Measurements from ENCODE around the gene SLC36A4.
"Not testable (repeated sequence)": the region's sequence is repeated elsewhere in the genome, so short reads cannot be mapped to it uniquely, and the experiment has no call there.

Gene SLC36A4

GRCh38 chr11:93123351-93123898 is 74.4 kb downstream of the SLC36A4 start:
- H3K27ac Mint-ChIP-seq = no peak overlapping the region
- peaks cover 29% of the 10 kb centered on the region for H3K27me3 Mint-ChIP-seq (ENCODE audit: low read depth)
- DNase-seq (ENCODE audit: low spot score) = no peak
- no peaks in the 10 kb centered on the region for H3K36me3 Mint-ChIP-seq (ENCODE audit: low read depth)
- H3K9me3 Mint-ChIP-seq = no peaks in the 10 kb centered on the region
- H3K4me3 Mint-ChIP-seq = no peak overlapping the region
- no peaks in the 10 kb centered on the region for H3K4me1 Mint-ChIP-seq (ENCODE audit: low read depth)

- Mint-ChIP-seq H3K27me3 (ENCODE audit: low read depth) (peaks cover 30% of the 10 kb centered on the region), H3K4me3 (no peak overlapping the region), H3K9me3 (no peaks in the 10 kb centered on the region), H3K36me3 (ENCODE audit: low read depth) (no peaks in the 10 kb centered on the region), H3K27ac (no peak overlapping the region), H3K4me1 (ENCODE audit: low read depth) (no peaks in the 10 kb centered on the region)
- DNase-seq (ENCODE audit: low spot score) = no peak
Observed at GRCh38 chr11:93122535-93123235, 75.1 kb downstream of the SLC36A4 start.

- Mint-ChIP-seq H3K4me3 (no peak overlapping the region), H3K9me3 (no peaks in the 10 kb centered on the region), H3K27ac (no peak overlapping the region), H3K36me3 (ENCODE audit: low read depth) (no peaks in the 10 kb centered on the region), H3K4me1 (ENCODE audit: low read depth) (no peaks in the 10 kb centered on the region), H3K27me3 (ENCODE audit: low read depth) (peaks cover 28% of the 10 kb centered on the region)
- no peak for DNase-seq (ENCODE audit: low spot score)
Observed at GRCh38 chr11:93118276-93118675, 79.5 kb downstream of the SLC36A4 start.

- H3K36me3 Mint-ChIP-seq (ENCODE audit: low read depth) = no peaks in the 10 kb centered on the region
- peaks cover 28% of the 10 kb centered on the region for H3K27me3 Mint-ChIP-seq (ENCODE audit: low read depth)
- H3K9me3 Mint-ChIP-seq = no peaks in the 10 kb centered on the region
Observed at GRCh38 chr11:93117565-93117964, 80.2 kb downstream of the SLC36A4 start.

DNA sequence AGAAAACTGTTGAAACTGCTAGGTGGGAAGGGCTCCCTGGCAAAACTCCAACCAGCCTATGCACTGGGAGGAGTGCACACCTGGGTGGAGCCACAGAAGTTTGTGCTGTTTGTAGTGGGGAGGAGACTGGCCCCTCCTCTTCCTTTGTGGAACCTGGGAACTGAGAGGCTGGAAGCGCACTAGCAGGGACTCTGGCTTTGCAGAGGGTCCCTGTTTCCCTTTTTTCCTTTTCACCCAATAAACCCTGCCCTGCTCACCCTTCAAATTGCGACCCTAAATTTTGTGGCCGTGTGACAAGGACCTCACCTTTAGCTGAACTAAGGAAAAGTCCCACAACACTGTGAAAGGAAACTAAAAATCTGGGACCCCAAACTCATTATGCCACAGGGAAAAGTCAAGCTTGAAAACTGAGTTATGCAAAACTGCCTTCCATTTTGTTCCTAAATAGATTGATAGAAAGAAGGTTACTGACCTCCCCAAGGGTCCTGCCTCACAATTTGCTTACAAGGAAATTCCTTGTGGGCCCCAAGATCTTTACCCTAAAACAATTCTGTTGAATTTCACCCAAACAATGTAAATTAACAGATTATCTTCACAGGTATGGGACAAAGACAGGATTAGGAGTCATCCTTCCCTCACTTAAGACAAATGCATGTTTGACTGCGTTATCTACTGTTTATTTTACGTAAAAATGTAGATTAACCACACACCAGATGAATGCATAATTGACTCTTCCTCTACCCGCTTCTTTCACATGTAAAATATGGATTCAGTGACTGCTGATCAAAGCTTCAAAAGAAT is 81.0 kb downstream of the SLC36A4 start:
- H3K4me3 Mint-ChIP-seq = no peak overlapping the region
- no peak for DNase-seq (ENCODE audit: low spot score)
- H3K27me3 Mint-ChIP-seq (ENCODE audit: low read depth) = peaks cover 28% of the 10 kb centered on the region
- no peaks in the 10 kb centered on the region for H3K4me1 Mint-ChIP-seq (ENCODE audit: low read depth)
- no peaks in the 10 kb centered on the region for H3K9me3 Mint-ChIP-seq
- H3K27ac Mint-ChIP-seq = no peak overlapping the region
- H3K36me3 Mint-ChIP-seq (ENCODE audit: low read depth) = no peaks in the 10 kb centered on the region

More at GRCh38 chr11:93117565-93117964, 80.2 kb downstream of the SLC36A4 start:
- no peak for DNase-seq (ENCODE audit: low spot score)
- Mint-ChIP-seq H3K4me1 (ENCODE audit: low read depth) (no peaks in the 10 kb centered on the region), H3K4me3 (no peak overlapping the region), H3K27ac (no peak overlapping the region)

- Mint-ChIP-seq H3K27ac (no peak overlapping the region), H3K4me1 (ENCODE audit: low read depth) (peaks cover 6% of the 10 kb centered on the region), H3K4me3 (no peak overlapping the region), H3K27me3 (ENCODE audit: low read depth) (peaks cover 34% of the 10 kb centered on the region), H3K36me3 (ENCODE audit: low read depth) (no peaks in the 10 kb centered on the region), H3K9me3 (no peaks in the 10 kb centered on the region)
- no peak for DNase-seq (ENCODE audit: low spot score)
Observed at GRCh38 chr11:93114304-93114703, 83.5 kb downstream of the SLC36A4 start.

DNA sequence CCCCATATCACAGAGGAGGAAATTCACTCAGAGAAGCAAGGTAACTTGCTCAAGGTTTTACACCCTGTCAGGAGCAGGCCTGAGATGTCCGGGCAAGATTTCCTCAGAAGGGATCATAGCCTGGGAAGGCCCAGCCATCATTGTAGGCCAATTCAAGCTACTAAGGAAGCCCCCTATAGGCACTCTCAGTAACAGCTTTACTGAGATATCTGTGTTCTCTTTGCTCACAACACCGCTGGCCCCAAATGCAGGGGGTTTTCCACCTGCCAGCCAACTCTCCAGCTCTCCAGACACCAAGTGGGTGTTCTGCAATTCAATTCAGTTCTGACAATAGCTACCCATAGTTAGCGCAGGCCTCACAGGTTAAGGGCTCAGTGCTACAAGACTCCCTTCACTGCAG is 84.0 kb downstream of the SLC36A4 start:
- no peak for DNase-seq (ENCODE audit: low spot score)
- Mint-ChIP-seq H3K36me3 (ENCODE audit: low read depth) (no peaks in the 10 kb centered on the region), H3K4me1 (ENCODE audit: low read depth) (peaks cover 8% of the 10 kb centered on the region), H3K4me3 (no peak overlapping the region), H3K9me3 (no peaks in the 10 kb centered on the region), H3K27ac (no peak overlapping the region), H3K27me3 (ENCODE audit: low read depth) (peaks cover 32% of the 10 kb centered on the region)

DNA sequence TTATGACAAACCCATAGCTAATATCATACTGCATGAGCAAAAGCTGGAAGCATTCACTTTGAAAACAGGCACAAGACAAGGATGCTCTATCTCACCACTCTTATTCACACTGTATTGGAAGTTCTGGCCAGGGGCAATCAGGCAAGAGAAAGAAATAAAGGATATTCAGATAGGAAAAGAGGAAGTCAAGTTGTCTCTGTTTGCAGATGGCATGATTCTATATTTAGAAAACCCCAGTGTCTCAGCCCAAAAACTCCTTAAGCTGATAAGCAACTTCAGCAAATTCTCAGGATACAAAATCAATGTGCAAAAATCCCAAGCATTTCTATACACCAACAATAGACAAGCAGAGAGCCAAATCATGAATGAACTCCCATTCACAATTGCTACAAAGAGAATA is 86.6 kb downstream of the SLC36A4 start:
- H3K4me3 Mint-ChIP-seq; H3K9me3 Mint-ChIP-seq; H3K36me3 Mint-ChIP-seq (ENCODE audit: low read depth); DNase-seq (ENCODE audit: low spot score); H3K4me1 Mint-ChIP-seq (ENCODE audit: low read depth); H3K27ac Mint-ChIP-seq: not testable (repeated sequence)
- peaks cover 19% of the 10 kb centered on the region for H3K27me3 Mint-ChIP-seq (ENCODE audit: low read depth)

- no peak overlapping the region for H3K4me3 Mint-ChIP-seq
- H3K4me1 Mint-ChIP-seq (ENCODE audit: low read depth) = no peaks in the 10 kb centered on the region
- H3K9me3 Mint-ChIP-seq = peaks cover 11% of the 10 kb centered on the region
- no peak overlapping the region for H3K27ac Mint-ChIP-seq
- H3K27me3 Mint-ChIP-seq (ENCODE audit: low read depth) = no peaks in the 10 kb centered on the region
- no peak for DNase-seq (ENCODE audit: low spot score)
- H3K36me3 Mint-ChIP-seq (ENCODE audit: low read depth) = no peaks in the 10 kb centered on the region
Observed at GRCh38 chr11:93100211-93100610, 97.6 kb downstream of the SLC36A4 start.

DNA sequence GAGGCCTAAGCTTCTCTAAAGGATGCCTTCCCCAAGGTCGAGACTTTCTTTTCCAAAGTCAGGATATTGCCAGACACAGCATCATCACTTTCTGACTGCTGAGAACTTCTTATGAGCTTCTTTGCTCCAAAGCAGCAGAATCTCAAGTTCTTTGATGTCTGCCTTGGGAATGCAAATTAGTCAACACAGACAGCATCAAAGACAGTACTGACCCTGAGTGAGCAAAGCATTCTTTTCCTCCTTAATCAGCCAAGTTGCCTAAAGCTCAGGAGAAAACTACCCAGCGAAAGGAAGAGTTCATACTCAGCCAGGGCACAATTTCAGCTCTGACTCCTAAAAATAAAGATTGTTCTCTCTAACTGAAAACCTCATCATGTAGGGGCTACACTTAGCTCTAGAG is 98.0 kb downstream of the SLC36A4 start:
- peaks cover 11% of the 10 kb centered on the region for H3K9me3 Mint-ChIP-seq
- no peak overlapping the region for H3K4me3 Mint-ChIP-seq
- no peak overlapping the region for H3K27ac Mint-ChIP-seq

More for the DNA sequence above, 98.0 kb downstream of the SLC36A4 start:
- Mint-ChIP-seq H3K4me1 (ENCODE audit: low read depth) (no peaks in the 10 kb centered on the region), H3K36me3 (ENCODE audit: low read depth) (no peaks in the 10 kb centered on the region), H3K27me3 (ENCODE audit: low read depth) (no peaks in the 10 kb centered on the region)
- no peak for DNase-seq (ENCODE audit: low spot score)
